Epithelial cell of prostate (primary cell): ENCODE data around the gene TRPV4.

Experiments used
- DNase-seq: peaks from one replicate; pipeline ENCODE4 v3.0.0-alpha.2; 2011; ENCODE audit warnings: low read depth, low spot score
- H3K27ac ChIP-seq: fragments of 450-650 bp; 2 replicates; pipeline ENCODE4 v1.5.1; 2017; ENCODE audit warnings: mild to moderate bottlenecking

The TRPV4 gene

DNA sequence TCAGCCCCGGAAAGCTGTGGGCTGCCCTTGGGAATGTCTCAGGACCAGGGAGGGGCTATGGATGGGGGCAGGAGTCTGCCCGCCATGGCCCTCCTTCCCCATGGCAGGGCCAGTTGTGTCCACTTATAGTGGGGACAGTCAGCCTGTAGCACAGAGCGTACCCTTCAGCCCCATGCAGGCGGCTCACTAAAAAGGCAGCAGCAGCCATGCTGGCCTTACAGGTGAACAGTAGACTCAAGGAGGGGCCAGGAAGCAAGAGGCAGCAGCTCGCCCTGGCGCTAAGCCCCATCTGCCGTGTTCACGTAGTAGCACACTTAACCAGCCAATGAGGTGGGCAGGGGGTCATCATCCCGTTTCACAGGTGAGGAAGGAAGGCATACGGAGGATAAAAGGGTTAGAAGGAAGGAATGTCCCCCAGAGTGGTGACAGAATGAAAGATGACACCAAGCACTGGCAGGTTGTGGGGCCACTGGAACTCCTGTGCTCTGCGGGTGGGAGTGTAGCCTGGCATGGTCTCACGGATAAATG lies 66.9 kb downstream of the TRPV4 start:
- DNase-seq = no peak
- H3K27ac ChIP-seq = no peak overlapping the region

DNA sequence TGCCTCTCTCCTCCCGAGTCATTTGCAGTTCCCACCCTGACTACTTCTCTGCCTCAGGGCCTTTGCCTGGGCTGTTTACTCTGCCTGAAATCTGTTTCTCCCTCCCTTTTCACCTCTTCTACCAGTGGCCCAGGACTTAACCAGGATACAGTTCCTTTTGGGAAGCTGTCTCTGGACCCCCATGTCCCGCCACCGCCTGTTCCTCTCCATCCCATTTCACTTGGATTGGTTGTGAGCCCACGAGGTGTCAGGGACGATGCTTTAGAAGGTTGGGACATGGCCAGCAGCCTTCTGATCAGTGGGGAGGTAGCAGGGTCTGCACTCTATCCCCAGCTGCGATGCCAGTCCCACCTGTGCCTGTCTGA lies 67.8 kb downstream of the TRPV4 start:
- DNase-seq = no peak
- no peak overlapping the region for H3K27ac ChIP-seq

DNA sequence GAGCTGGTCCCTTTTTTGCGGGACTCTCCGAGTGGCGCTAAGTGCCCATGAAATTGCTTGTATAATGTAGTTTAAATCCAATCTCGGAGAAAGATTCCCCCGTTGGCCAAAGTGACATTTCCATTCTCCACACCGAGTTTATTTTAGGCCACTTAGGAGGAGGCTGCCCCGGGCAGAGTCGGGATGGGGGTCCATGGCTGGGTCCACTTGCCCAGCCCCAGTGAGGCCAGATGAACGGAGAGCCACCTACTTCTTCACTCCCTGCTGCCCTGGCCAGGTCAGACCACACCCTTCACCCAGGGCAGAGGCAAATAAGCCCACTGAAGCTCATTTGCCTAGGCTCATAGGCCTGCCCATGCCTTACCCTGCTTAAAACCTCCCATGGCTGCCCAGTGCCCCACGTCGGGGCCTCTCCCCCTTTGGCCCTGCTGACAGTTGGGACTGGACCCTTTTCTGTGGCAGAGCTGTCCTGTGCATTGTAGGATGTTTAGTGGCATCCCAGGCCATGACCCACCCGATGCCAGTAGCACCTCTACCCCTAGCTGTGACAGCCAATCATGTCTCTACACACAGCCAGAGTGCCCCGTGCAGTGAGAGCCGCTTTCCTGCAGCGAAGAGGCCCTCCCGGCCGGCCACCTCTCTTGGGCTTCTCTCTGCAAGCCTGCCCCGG lies 68.3 kb downstream of the TRPV4 start:
- no peak overlapping the region for H3K27ac ChIP-seq
- DNase-seq = no peak

DNA sequence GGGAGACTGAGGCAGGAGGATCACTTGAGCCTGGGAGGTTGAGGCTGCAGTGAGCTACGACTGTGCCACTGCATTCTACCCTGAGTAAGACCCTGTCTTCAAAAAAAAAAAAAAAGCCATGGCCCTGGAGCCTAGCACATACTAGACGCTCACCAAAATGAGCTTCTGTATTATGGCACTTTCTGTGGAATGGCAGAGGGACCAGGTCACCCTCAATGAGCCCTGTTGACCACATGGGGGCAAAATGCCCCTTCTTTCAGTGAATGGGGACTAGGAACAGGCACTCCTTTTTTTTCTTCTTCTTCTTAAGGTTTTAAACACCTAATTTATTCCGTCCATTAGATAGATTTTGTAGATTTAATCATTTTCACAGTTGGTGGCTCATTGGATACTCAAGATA lies 69.1 kb downstream of the TRPV4 start:
- DNase-seq = no peak
- no peak overlapping the region for H3K27ac ChIP-seq

DNA sequence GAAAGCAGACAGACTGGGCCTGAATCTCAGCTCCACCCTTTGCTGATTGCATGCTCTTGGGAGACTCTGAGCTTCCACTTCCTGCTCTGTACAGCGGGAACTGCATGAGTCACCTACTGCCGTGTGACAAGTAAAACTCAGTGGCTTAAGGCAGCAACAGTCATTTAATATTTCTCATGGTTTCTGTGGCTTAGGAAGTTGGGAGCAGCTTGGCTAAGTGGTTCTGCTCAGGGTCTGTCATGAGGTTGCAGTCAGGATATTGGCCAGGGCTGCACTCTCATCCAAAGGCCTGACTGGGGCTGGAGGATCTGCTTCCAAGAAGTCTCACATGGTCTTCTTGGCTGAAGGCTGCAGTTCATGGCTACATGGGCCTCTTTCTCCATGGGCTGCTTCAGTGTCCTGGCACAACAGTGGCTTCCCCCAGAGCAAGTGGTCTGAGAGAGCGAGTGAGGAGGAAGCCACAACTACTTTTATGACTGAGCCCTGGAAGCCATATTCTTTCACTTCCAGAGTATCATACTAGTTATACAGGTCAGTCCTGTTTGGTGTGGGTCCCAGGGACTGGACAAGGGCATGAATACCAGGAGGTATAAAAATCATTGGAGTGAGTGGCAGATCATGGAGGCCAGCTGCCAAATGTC lies 69.9 kb downstream of the TRPV4 start:
- H3K27ac ChIP-seq = peak overlapping the region; percentile 78
- peak; percentile 81 for DNase-seq

DNA sequence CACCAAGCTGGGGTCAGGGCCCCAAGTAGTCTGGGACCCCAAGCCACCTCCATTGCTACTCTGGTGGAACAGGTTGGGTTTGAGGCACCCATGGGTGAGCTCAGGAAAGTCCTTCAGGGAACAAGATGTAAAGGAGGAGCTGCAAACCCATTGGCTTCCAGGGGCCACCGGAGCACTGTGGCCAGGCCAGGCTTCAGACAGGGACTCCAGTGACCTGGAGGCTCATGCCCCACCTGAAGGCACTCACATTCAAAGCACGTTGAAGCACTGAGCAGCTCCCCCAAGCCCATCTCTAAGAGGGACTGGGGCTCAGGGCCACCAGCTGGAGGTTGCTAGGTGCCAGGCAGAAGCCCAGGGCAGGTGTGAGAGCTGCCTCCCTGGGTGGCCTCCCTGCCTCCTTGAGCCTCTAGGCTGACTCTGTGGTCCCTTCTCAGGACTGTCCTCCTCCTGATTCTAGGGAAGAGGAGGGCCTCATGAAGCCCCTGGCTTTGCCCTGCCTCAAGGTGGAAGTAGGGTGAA lies 70.5 kb downstream of the TRPV4 start:
- no peak for DNase-seq
- H3K27ac ChIP-seq = peak overlapping the region; percentile 78

DNA sequence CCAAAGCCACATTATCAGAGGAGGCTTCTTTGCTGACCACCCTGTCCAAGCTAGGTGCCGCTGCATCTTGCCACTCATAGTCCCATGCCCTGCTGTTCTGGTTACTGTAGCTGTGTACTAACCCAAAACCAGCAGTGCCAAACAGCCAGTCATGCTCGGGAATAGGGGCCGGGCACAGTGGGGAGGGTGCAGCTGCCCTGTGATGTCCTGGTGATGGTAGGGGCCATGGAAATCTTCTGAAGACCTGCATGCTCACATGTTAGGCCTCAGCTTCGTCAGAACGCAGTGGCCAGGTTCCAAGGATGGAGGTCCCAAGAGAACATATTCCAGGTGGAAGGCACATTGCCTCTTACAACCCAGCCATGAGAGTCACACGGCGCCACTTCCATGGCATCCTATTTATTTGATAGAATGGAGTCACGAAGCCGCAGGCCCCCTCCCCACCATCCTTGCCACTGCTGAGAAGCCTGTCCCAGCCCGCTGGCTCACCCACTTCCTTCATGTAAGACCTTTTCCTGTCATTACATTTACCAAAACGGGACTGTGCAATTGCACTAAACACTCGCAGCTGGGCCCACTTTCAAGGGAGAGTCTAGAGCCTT lies 71.0 kb downstream of the TRPV4 start:
- DNase-seq = no peak
- peak overlapping the region; percentile 78 for H3K27ac ChIP-seq

DNA sequence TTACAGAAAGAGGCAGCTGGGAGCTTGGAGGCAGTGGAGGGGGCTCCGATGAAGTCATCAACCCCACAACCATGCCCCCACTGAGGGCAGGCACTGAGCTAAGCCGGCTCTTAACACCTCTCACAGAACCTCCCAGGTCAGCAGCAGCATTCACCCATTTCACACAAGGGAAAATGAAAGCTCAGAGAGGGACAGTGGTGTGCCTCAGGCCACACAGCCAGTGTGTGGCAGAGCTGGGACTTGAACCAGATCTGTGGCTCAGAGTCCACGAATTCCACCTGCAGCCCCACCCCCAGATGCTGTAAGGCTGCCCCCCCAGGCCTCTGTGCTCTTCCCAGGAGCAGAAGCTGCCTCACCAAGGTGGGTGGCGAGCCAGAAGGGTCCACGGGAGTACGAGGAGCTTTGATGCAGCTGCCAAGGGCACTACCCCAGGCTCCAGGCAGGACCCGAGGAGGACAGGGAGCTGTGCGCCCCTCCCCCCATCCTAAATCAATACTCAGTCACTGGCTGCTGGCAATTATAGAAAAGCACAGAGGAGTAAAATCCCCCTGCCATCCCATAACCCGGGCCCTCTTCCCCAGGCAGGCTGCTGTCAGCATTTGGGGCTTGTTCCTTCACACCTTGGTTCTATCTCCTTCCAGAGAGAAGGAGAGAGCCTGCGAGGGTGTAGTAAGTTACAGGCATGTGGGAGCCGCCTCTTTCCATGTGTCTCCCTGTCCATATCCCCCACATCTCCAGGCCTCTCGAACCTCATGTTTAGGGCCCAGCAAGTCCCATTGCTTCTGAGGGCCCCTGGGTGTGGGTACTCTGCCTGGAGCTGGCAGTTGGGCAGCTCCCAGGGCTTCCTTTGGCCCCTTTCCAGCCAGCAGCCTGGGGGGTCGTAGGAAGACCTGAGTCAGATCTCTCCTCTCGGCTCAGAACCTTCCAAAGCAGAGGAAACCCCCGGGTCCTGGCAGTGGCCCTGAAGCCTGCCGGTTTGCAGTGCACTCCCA lies 72.0 kb downstream of the TRPV4 start:
- no peak overlapping the region for H3K27ac ChIP-seq
- DNase-seq = no peak

DNA sequence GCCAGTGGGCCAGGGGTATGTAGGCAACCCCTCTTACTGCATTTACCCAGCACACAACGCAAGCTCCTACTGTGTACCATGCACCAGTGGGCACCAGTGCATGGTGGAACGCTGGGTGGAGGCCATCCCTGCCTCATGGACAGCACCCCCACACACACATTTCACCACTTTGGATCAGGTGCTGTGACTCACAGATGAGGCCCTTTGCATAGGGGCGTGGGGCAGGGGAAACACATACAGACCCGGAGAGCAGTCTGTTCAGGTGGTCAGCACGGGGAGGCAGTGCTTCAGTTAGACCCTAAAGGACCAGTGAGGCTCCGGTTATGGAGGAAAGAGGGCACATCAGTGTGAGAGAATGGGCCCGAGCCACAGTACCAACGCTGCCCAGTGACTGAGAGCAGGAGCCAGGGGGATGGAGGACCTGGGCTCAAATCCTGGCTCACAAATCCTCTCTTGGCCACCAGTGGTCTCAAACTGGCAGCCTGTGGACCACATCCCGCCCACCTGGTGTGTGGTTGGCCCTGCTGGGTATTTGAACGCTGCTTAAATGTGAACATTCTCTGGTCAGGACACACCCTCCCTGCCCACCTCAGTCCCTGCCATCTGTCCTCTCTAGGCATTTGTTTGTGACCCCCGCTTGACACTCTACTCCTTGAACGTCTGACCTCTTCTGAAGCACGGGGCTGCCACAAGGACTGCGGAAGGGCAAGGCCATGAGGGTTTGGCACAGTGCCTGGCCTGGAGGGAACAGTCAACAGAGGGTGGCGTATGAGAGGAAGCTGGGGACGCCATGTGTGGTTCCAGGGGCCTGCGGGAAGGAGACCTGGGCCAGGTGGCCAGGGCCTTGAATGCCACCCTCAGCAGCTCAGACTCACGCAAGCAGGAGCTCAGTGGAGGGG lies 72.9 kb downstream of the TRPV4 start:
- DNase-seq = no peak
- H3K27ac ChIP-seq = no peak overlapping the region

DNA sequence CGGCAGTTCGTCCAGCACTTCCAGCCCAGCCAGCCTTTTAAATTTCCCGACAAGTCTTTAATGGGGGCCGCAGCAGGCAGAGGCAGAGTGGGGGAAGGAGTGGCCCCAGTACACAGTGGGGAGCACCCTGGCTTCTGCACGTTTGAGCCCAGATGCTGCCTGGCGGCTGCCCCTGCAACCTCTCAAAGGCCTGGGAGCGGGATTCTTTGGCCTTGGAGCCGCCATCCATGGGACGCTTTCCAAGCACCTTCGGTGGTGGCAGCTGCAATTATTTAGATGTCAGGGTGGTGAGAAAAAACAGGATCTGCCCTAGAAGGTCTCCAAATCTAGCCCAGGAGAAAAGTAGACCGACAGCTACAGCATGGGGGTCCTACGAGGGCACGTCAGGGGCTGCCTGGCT lies 73.6 kb downstream of the TRPV4 start:
- H3K27ac ChIP-seq = no peak overlapping the region
- DNase-seq = no peak

DNA sequence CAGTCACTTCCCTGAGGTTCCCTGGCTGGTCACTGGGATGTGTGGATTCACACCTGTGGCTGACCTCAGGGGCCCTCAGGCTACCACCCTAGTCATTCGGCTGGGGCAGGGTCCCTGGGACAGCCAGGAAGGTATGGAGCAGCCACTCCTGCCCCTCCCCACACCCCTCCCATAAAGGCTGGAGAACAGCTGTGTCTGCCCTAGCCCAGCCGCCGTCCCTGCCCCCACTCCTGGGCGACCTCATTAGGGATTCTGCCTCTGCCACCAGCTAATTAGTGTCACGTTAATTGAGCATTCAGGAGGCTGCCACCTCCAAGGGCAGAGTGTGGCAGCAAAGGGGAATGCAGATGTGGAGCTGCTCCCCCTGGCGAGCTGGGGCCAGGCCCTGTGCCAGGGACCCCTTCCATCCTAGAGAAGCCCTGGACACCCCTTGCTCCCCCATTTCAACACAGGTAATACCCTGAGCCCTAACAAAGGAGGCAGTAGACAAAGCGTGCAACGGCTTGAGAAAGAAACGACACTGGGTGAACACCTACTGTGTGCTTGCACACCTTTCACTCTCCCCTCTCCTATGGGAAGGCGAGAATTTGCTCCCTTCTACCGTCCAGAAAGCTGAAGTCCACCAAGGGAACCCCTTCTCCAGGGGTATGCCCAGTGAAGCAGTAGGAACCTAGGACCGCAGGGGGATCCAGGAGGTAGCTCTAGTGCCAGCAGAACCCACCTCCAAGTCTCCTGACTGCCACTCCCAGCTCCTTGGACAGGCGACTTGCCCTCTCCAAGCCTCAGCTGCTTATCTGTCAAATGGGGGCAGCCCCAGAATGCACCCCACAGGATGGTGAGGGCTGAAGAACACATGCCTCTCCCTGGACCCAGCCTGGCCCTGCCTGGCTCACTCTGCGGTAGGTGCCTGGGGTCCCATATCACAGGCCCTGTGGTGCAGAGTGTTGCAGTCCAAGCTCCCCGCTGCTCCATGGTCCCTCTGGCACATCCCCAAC lies 74.5 kb downstream of the TRPV4 start:
- H3K27ac ChIP-seq = no peak overlapping the region
- no peak for DNase-seq

DNA sequence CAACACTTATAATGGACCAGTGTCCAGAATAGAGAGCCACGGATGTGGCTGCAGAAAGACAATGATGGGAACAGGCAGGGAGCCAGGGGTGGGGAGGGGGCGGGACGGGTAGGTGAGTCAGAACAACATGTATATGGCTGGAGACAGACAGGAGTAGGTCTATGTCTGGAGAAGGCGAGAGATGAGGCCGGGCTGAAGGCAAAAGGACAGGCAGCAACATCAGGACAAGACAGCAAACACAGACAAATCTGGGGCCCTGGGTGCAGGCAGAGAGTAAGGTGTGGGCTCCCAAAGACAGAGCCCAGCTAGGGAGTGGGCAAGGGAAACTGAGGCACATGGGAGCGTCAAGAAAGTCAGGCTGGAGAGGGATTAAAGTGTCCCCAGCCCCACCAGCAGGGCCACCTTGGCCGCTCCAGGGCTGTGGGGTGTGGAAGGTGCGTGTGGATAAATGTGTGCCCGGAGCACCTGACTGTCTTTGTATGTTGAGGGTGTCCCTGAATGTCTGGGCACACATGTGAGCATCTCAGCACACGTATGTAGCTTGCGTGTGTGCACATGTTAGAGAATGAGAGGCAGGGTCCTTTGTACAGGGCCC lies 75.4 kb downstream of the TRPV4 start:
- H3K27ac ChIP-seq = no peak overlapping the region

DNA sequence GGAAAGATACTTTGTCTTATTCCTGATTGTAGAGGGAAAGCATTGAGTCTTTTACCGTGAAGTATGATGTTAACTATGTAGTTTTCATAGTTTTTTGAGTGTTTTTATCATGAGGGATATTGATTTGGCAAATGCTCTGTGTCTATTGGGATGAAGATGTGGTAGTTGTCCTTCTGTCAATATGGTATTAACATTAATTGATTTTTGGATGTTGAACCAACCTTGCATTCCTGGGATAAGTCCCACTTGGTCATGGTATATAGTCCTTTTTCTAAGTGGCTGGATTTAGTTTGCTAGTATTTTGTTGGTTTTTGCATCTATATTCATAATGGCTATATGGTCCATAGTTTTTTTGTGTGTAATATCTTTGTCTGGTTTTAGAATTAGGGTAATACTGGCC lies 76.7 kb downstream of the TRPV4 start:
- no peak overlapping the region for H3K27ac ChIP-seq
- DNase-seq = no peak

More for the DNA sequence above, 75.4 kb downstream of the TRPV4 start:
- no peak for DNase-seq

DNA sequence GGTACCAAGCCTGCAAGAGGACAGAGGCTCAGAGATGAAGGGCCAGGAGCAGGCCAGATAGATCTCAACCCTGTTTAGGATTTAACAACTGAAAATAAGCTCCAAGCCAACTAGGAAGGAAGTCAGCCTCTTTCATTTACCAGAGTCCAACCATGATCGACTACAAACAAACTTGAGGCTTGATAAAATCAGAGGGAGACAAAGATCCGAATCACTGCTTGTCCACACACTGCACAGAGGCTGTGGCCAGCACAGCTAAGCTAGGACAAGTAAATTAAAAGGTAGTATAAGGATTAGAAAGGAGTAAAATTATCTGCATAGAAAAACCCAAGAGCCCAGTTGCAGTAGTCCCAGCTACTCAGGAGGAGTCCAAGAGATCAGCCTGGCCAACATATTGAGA lies 79.2 kb downstream of the TRPV4 start:
- DNase-seq = no peak
- no peak overlapping the region for H3K27ac ChIP-seq

DNA sequence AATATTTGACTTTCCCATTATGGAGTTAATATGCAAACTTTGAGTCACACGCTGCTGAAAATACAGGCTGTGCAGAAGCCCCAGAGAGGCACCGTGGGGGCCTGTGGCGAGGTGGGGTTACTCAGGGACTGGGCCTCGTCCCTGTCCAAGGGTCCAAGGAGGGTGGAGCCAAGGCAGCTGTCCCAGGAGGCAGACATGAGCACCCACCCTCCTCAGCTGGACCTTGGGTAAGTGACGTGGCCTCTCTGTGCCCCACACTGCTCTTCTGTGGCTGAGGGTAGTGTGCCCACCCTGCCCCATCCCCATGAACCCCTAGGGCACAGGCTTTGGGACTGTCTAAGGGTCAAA lies 80.2 kb downstream of the TRPV4 start:
- H3K27ac ChIP-seq = no peak overlapping the region
- no peak for DNase-seq

DNA sequence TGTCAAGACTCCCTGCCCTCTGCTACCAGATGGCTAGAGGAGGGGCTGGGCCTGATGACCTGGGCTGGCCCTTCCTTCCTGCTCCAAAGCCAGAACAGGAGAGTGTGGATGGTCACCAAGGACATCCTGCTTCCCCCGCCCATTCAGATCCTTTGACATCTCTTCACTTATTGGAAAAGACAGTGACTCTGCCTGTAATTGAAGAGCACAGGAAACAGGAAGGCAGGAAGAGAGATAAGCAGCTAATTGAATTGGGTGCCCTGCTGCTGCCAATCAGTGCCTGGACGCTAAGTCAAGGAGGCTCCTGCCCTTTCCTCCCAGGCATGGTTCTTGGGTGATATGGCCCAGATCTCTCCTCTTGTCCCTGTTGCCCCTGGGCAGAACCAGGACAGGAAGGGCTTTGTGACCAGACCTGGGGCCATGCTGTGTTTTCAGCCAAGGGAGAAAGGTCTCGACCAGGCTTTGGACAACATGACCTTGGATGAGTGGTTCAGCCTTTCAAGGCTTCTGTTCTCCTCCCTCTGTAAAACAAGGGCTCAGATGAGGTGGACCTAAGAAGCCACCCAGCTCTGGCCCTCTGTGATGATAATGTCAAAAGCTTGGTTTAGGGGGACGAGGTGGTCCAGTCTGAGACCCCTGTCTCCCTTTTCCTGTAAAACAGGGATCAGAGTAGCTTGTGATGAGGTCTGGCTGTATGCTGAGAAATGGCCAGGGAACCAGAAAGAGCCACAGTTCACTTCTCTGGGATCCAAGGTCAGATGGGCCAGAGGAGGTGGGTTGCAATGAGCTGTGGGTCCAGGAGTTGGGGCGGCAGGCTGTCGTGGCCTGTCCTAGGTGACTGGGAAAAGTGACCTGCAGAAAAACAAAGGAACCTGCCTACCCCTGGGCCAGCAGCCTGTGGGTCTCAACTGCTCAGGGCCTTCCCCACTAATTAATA lies 80.8 kb downstream of the TRPV4 start:
- no peak for DNase-seq
- H3K27ac ChIP-seq = no peak overlapping the region
